ENCODE results near the gene LZTR1. TPM values are rescaled to one million over a fixed set of nuclear protein-coding genes. Genes with fewer than 3 reads are reported as not detected.

LZTR1 gene
- total and polyA plus RNA-seq, 2 donors (not counting 3 experiments of a cell fraction or from before 2014, with no cell fraction given), result 56.6 to 86.8 TPM

- Histone ChIP-seq H2AFZ (ENCODE audit: low read depth, low read length) (no peak overlapping the region), H4K20me1 (replicated peaks; ENCODE audit: control insufficient read depth, extremely low read depth, insufficient read depth, low read length) (no peaks in the 10 kb centered on the region), H3K36me3 (ENCODE audit: control insufficient read depth in 2 of 2, extremely low read depth in 1 of 2, insufficient read depth in 2 of 2, low read length in 2 of 2) (no peaks in the 10 kb centered on the region), H3K9ac (replicated peaks; ENCODE audit: extremely low read depth, insufficient read depth, low read length) (no peak overlapping the region), H3K27me3 (ENCODE audit: control insufficient read depth in 2 of 2, insufficient read depth in 2 of 2, low read length in 2 of 2) (peaks cover 4 to 18% of the 10 kb centered on the region in 2 experiments), H3K9me3 (replicated peaks; ENCODE audit: control insufficient read depth, insufficient read depth, low read length) (no peaks in the 10 kb centered on the region), H3K9me1 (replicated peaks; ENCODE audit: control insufficient read depth, extremely low read depth, insufficient read depth, low read length) (no peaks in the 10 kb centered on the region), H3K4me1 (ENCODE audit: control insufficient read depth, extremely low read depth, insufficient read depth, low read length) (no peaks in the 10 kb centered on the region), H3K27ac (ENCODE audit: insufficient read depth, low read depth, low read length) (no peak overlapping the region), H3K4me2 (ENCODE audit: insufficient read depth, low read length) (no peak overlapping the region), H3K79me2 (ENCODE audit: control insufficient read depth, insufficient read depth, low read length) (no peaks in the 10 kb centered on the region), H3K4me3 (replicated peaks in 1 of 3; ENCODE audit: insufficient read depth in 1 of 3, low read depth in 1 of 3, low read length in 3 of 3) (no peak overlapping the region)
- intact Hi-C loops (cut with micrococcal nuclease), result loop anchor here (5.0 kb wide), 1 partner anchor 47 kb away; the partner anchor contains the start of gene CRKL
- ChIA-PET POLR2A (no interaction called here), CTCF (interaction anchor here (1.4 kb wide), 1 partner anchor 10 kb away, joined by 5 read pairs; no protein-coding TSS in a partner anchor)
- dilution Hi-C loops (cut with MboI; ENCODE audit: extremely low pct_ligation_motif_present, low sequenced_read_pairs), result no loop called here
- FAIRE-seq, result no peak
- DNase-seq (ENCODE audit: low read depth, low spot score), result no peak
- no TSS peak for BruUV-seq (replicated peaks)
- no peak for TF ChIP-seq POLR2A (IDR thresholded peaks at IDR 0.05; ENCODE audit: low read depth, low read length)
Measured at GRCh38 chr22:20964090-20964798, 17.9 kb upstream of the LZTR1 start.

GRCh38 chr22:20964799-20965103 is 17.3 kb upstream of the LZTR1 start:
- POLR2A ChIA-PET, result no interaction called here
- dilution Hi-C loops (cut with MboI; ENCODE audit: extremely low pct_ligation_motif_present, low sequenced_read_pairs), result no loop called here
- H3K9ac ChIP-seq (replicated peaks; ENCODE audit: extremely low read depth, insufficient read depth, low read length), result no peak overlapping the region

More at GRCh38 chr22:20964799-20965103, 17.3 kb upstream of the LZTR1 start:
- Histone ChIP-seq H3K27me3 (ENCODE audit: control insufficient read depth in 2 of 2, insufficient read depth in 2 of 2, low read length in 2 of 2) (peaks cover 4 to 18% of the 10 kb centered on the region in 2 experiments), H4K20me1 (replicated peaks; ENCODE audit: control insufficient read depth, extremely low read depth, insufficient read depth, low read length) (no peaks in the 10 kb centered on the region), H3K27ac (ENCODE audit: insufficient read depth, low read depth, low read length) (no peak overlapping the region), H3K4me2 (ENCODE audit: insufficient read depth, low read length) (no peak overlapping the region), H3K4me1 (ENCODE audit: control insufficient read depth, extremely low read depth, insufficient read depth, low read length) (no peaks in the 10 kb centered on the region), H3K4me3 (replicated peaks in 1 of 3; ENCODE audit: insufficient read depth in 1 of 3, low read depth in 1 of 3, low read length in 3 of 3) (peak overlapping the region in 1 of 3 experiments; percentile 12), H3K9me1 (replicated peaks; ENCODE audit: control insufficient read depth, extremely low read depth, insufficient read depth, low read length) (no peaks in the 10 kb centered on the region), H2AFZ (ENCODE audit: low read depth, low read length) (no peak overlapping the region), H3K36me3 (ENCODE audit: control insufficient read depth in 2 of 2, extremely low read depth in 1 of 2, insufficient read depth in 2 of 2, low read length in 2 of 2) (no peaks in the 10 kb centered on the region), H3K9me3 (replicated peaks; ENCODE audit: control insufficient read depth, insufficient read depth, low read length) (no peaks in the 10 kb centered on the region), H3K79me2 (ENCODE audit: control insufficient read depth, insufficient read depth, low read length) (no peaks in the 10 kb centered on the region)
- FAIRE-seq, result no peak
- intact Hi-C loops (cut with micrococcal nuclease), result loop anchor here (5.0 kb wide), 1 partner anchor 47 kb away; the partner anchor contains the start of gene CRKL
- CTCF ChIA-PET, result interaction anchor here (1.4 kb wide), 1 partner anchor 10 kb away, joined by 5 read pairs; no protein-coding TSS in a partner anchor
- TF ChIP-seq EZH2 (IDR thresholded peaks at IDR 0.05; ENCODE audit: borderline replicate concordance, low read depth, low read length, severe bottlenecking) (peak; percentile 66), JUN (IDR thresholded peaks at IDR 0.05; ENCODE audit: borderline replicate concordance, insufficient read depth, insufficient read length, low read depth) (no peak)
- no peak for DNase-seq (ENCODE audit: low read depth, low spot score)
- BruUV-seq (replicated peaks), result no TSS peak

Measured in endothelial cell of umbilical vein (primary cell).